NT2/D1 (cell line): ENCODE measurements around the gene TNFRSF8.

ENCODE experiments used
- DNase-seq: peaks from one replicate; pipeline ENCODE4 v3.0.0-alpha.2; 2011; ENCODE audit warnings: low read depth, low spot score
- H3K27me3 ChIP-seq: 2 replicates; pipeline ENCODE4 v1.6.0; 2011; ENCODE audit warnings: mild to moderate bottlenecking; ENCODE audit not compliant: insufficient read length, insufficient read depth
- H3K36me3 ChIP-seq: 2 replicates; pipeline ENCODE4 v1.6.1; 2011; ENCODE audit warnings: mild to moderate bottlenecking, low read length, mixed read lengths; ENCODE audit not compliant: insufficient read depth, insufficient read length
- H3K4me1 ChIP-seq: 2 replicates; pipeline ENCODE4 v1.5.1; 2011; ENCODE audit not compliant: insufficient read depth, insufficient read length
- H3K4me3 ChIP-seq: 2 replicates; pipeline ENCODE4 v1.5.1; 2011; ENCODE audit warnings: low read depth; ENCODE audit not compliant: insufficient read length
- H3K9ac ChIP-seq: 2 replicates; pipeline ENCODE4 v1.6.0; 2011; ENCODE audit warnings: low read depth; ENCODE audit not compliant: insufficient read length
- H3K9me3 ChIP-seq: 2 replicates; pipeline ENCODE4 v1.5.1; 2011; ENCODE audit warnings: mild to moderate bottlenecking, low read length; ENCODE audit not compliant: insufficient read depth
- SUZ12 ChIP-seq: IDR thresholded peaks from 2 replicates; pipeline ENCODE4 v1.6.1; 2011; ENCODE audit not compliant: insufficient read length, insufficient read depth; ENCODE audit errors: extremely low read depth
- YY1 ChIP-seq: IDR thresholded peaks from 2 replicates; pipeline ENCODE4 v1.6.1; 2011; ENCODE audit not compliant: insufficient read length, insufficient read depth
- ZNF274 ChIP-seq: IDR thresholded peaks from 2 replicates; pipeline ENCODE4 v1.6.1; 2011; ENCODE audit warnings: mild to moderate bottlenecking, low read depth, low read length

TNFRSF8 gene

GRCh38 chr1:12134716-12135115 is 71.6 kb downstream of the TNFRSF8 start:
- no peak for TF ChIP-seq ZNF274
- no peak for TF ChIP-seq SUZ12
- TF ChIP-seq YY1: no peak
- peaks cover 24% of the 10 kb centered on the region for H3K36me3 ChIP-seq
- no peak overlapping the region for H3K4me3 ChIP-seq
- no peaks in the 10 kb centered on the region for H3K9me3 ChIP-seq
- H3K9ac ChIP-seq: no peak overlapping the region
- H3K27me3 ChIP-seq: no peaks in the 10 kb centered on the region
- H3K4me1 ChIP-seq: peaks cover 5% of the 10 kb centered on the region
- no peak for DNase-seq

GRCh38 chr1:12135612-12136011 is 72.5 kb downstream of the TNFRSF8 start:
- H3K9ac ChIP-seq: no peak overlapping the region
- no peak overlapping the region for H3K4me3 ChIP-seq
- peaks cover 6% of the 10 kb centered on the region for H3K4me1 ChIP-seq
- H3K9me3 ChIP-seq: no peaks in the 10 kb centered on the region
- H3K27me3 ChIP-seq: no peaks in the 10 kb centered on the region
- TF ChIP-seq SUZ12 (no peak), ZNF274 (no peak), YY1 (no peak)
- DNase-seq: no peak
- peaks cover 21% of the 10 kb centered on the region for H3K36me3 ChIP-seq

DNA sequence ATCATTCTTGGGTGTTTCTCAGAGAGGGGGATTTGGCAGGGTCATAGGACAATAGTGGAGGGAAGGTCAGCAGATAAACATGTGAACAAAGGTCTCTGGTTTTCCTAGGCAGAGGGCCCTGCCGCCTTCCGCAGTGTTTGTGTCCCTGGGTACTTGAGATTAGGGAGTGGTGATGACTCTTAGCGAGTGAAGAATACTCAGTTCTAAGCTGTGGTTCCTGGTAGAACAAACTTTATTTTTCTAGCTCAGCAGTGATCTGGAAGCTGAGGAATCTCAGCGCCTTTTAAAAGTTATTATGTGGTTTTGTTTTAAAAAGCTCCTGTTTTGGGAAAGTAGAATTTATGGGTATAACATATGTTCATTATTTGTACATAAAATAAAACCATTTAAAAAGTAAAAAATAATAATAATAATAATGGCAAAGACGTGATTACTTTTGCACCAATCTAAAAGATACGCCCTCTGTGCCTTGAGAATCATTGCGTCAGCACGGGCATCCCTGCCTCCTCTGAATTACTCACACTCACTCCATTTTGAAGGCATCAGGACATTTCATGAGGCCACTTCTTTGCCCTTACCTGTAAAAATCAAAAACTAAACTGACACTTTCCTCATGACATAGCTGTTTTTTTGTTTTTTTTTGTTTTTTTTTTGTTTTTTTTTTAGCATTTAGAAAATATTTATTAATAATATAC is 74.0 kb downstream of the TNFRSF8 start:
- Histone ChIP-seq H3K9me3 (no peaks in the 10 kb centered on the region), H3K36me3 (peaks cover 21% of the 10 kb centered on the region), H3K4me1 (peaks cover 10% of the 10 kb centered on the region), H3K27me3 (no peaks in the 10 kb centered on the region), H3K9ac (no peak overlapping the region), H3K4me3 (no peak overlapping the region)
- TF ChIP-seq YY1: no peak
- no peak for TF ChIP-seq SUZ12
- TF ChIP-seq ZNF274: no peak
- DNase-seq: no peak

- no peak for TF ChIP-seq YY1
- no peak for DNase-seq
- H3K4me1 ChIP-seq: peaks cover 16% of the 10 kb centered on the region
- H3K9me3 ChIP-seq: no peaks in the 10 kb centered on the region
- H3K27me3 ChIP-seq: no peaks in the 10 kb centered on the region
- H3K9ac ChIP-seq: no peak overlapping the region
- H3K4me3 ChIP-seq: no peak overlapping the region
- peaks cover 28% of the 10 kb centered on the region for H3K36me3 ChIP-seq
These were observed 75.4 kb downstream of the TNFRSF8 start for GRCh38 chr1:12138196-12139168.

DNA sequence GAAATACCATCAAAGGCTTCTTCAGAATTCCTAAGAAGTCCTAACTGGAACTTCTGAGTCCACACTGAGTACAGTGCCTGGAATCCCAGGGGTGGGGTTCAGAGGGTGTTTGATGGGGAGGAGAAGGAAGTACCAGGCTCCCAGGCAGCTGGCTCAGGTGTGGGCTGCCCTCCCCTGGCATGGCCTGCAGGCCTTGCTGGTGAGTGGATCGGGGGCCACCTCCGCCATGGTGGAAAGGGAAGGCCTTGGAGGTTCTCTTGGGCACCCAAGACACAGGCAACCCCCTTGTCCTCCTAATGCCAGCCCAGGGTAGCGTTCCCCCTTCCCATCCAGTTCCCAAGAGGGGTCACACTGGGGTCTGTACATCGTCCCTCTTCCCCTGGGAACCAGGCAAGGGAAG is 76.9 kb downstream of the TNFRSF8 start:
- DNase-seq: no peak
- peaks cover 30% of the 10 kb centered on the region for H3K36me3 ChIP-seq
- H3K9me3 ChIP-seq: no peaks in the 10 kb centered on the region
- H3K27me3 ChIP-seq: no peaks in the 10 kb centered on the region
- H3K4me1 ChIP-seq: peaks cover 18% of the 10 kb centered on the region
- no peak overlapping the region for H3K4me3 ChIP-seq
- H3K9ac ChIP-seq: no peak overlapping the region
- TF ChIP-seq SUZ12 (no peak), YY1 (no peak), ZNF274 (no peak)

GRCh38 chr1:12140515-12141162 is 77.5 kb downstream of the TNFRSF8 start:
- TF ChIP-seq ZNF274 (no peak), YY1 (no peak), SUZ12 (no peak)
- DNase-seq: no peak
- H3K36me3 ChIP-seq: peaks cover 30% of the 10 kb centered on the region
- H3K9me3 ChIP-seq: no peaks in the 10 kb centered on the region
- H3K9ac ChIP-seq: no peak overlapping the region
- H3K4me1 ChIP-seq: peaks cover 15% of the 10 kb centered on the region
- no peaks in the 10 kb centered on the region for H3K27me3 ChIP-seq
- H3K4me3 ChIP-seq: no peak overlapping the region
